Activated T-cell treated with anti-CD3 and anti-CD28 coated beads, Interleukin-2, amount 50 U/mL, for 24 hours (primary cell): ENCODE data around the gene PLD1.

Experiments
- DNase-seq: peaks from one replicate; pipeline ENCODE4 v3.0.0-alpha.2; 2020
- H3K27ac Mint-ChIP-seq: 2 replicates; pipeline ENCODE4 v1.8.0; 2020; ENCODE audit warnings: mild to moderate bottlenecking, mixed read lengths
- H3K27me3 Mint-ChIP-seq: 2 replicates; pipeline ENCODE4 v1.8.0; 2020; ENCODE audit warnings: mixed read lengths
- H3K36me3 Mint-ChIP-seq: 2 replicates; pipeline ENCODE4 v1.8.0; 2020; ENCODE audit warnings: low read depth, mixed read lengths
- H3K4me1 Mint-ChIP-seq: 2 replicates; pipeline ENCODE4 v1.8.0; 2020; ENCODE audit warnings: low read depth, mixed read lengths
- H3K4me3 Mint-ChIP-seq: 2 replicates; pipeline ENCODE4 v1.8.0; 2020; ENCODE audit warnings: mild to moderate bottlenecking, moderate library complexity, mixed read lengths
- H3K9me3 Mint-ChIP-seq: 2 replicates; pipeline ENCODE4 v1.8.0; 2020; ENCODE audit warnings: mixed read lengths

The PLD1 gene

DNA sequence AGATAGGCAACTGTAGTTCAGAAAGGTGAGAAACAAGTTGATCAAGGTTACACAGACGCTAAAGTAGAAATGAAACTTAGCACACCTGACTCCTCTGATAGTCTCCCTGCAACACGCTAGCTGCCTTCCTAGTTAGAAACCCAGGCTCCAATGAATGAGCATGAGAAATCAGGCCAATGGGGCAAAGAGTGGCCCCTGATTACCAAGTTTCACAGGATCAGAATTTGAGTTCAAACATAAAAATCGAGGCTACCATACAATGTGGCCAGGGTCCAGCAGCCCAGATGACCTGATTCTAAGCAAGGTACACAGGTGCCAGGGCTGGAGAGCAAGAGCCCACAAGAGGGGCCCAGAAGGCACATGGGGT is 7.7 kb downstream of the PLD1 start:
- H3K4me1 Mint-ChIP-seq, result peaks cover 12% of the 10 kb centered on the region
- H3K27ac Mint-ChIP-seq, result no peak overlapping the region
- H3K36me3 Mint-ChIP-seq, result no peaks in the 10 kb centered on the region
- H3K27me3 Mint-ChIP-seq, result peaks cover 4% of the 10 kb centered on the region
- DNase-seq, result no peak
- no peak overlapping the region for H3K4me3 Mint-ChIP-seq
- no peaks in the 10 kb centered on the region for H3K9me3 Mint-ChIP-seq

DNA sequence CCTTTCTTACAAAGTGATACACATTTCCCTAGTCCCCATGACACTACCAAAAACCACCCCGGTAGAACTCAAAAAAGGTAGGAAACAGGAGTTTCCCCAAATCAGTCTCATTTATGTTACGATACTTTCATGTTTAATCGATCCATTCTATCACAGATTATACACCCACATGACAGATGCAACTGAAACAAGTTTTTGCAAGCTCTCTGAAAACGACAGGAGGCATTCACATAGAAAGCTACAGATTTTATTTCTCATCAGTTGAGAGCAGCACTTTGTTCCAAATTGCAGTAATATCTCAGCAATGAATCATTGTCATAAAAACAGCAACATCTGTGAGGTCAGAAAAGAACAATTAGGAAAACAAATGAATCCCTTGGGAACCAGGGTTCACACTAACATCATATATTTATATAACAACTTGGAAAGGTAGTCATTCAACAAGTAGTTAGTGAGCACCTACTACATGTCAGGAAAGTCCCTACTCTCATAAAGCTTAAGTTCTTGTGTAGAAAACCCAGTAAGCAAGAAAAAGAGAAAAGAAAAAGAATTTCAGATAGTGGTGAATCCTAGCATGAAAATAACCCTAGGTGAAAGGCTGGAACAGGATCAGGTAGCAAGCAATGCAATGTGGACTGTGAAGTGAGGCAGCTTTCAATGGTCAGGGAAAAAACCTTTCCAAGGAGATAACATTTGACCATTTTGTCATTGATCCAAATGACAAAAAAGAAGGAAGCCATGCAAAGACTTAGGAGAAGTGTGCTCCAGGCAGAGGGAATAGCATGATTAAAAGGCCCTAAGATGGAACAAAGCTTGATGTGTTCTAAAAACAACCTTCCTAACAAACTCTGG is 8.3 kb downstream of the PLD1 start:
- Mint-ChIP-seq H3K9me3 (no peaks in the 10 kb centered on the region), H3K27ac (no peak overlapping the region), H3K4me3 (no peak overlapping the region), H3K4me1 (peaks cover 12% of the 10 kb centered on the region), H3K27me3 (peaks cover 4% of the 10 kb centered on the region), H3K36me3 (no peaks in the 10 kb centered on the region)
- no peak for DNase-seq

DNA sequence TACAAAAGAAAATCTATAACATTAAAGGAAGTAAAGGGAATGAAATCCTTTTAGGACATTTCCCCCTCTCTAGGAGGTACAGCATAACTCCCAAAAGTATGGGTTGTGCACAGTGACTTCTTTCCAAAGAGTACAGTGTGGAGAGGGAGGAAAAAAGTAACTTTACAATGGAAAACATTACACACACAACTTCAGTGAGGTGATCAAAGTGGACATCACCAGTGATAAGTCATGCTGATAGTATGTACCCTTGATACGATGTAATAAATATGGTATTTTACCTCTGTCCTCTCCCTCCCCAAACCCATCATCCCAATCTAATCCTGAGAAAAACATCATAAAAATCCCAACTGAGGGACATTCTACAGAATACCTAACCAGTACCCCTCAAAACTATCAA is 10.8 kb downstream of the PLD1 start:
- H3K4me1 Mint-ChIP-seq, result peaks cover 10% of the 10 kb centered on the region
- H3K27me3 Mint-ChIP-seq, result peaks cover 4% of the 10 kb centered on the region
- H3K36me3 Mint-ChIP-seq, result no peaks in the 10 kb centered on the region
- H3K9me3 Mint-ChIP-seq, result no peaks in the 10 kb centered on the region
- H3K4me3 Mint-ChIP-seq, result no peak overlapping the region
- no peak for DNase-seq
- no peak overlapping the region for H3K27ac Mint-ChIP-seq

- peaks cover 10% of the 10 kb centered on the region for H3K4me1 Mint-ChIP-seq
- no peaks in the 10 kb centered on the region for H3K36me3 Mint-ChIP-seq
- H3K9me3 Mint-ChIP-seq, result no peaks in the 10 kb centered on the region
- H3K4me3 Mint-ChIP-seq, result no peak overlapping the region
- DNase-seq, result no peak
- peaks cover under 1% of the 10 kb centered on the region for H3K27me3 Mint-ChIP-seq
- no peak overlapping the region for H3K27ac Mint-ChIP-seq
Observed at GRCh38 chr3:171797873-171798272, 12.4 kb downstream of the PLD1 start.

- Mint-ChIP-seq H3K27ac (no peak overlapping the region), H3K9me3 (no peaks in the 10 kb centered on the region), H3K36me3 (no peaks in the 10 kb centered on the region), H3K4me1 (peaks cover 9% of the 10 kb centered on the region), H3K4me3 (no peak overlapping the region), H3K27me3 (no peaks in the 10 kb centered on the region)
- DNase-seq, result no peak
Observed at GRCh38 chr3:171797265-171797679, 13.0 kb downstream of the PLD1 start.

- no peak for DNase-seq
- no peaks in the 10 kb centered on the region for H3K36me3 Mint-ChIP-seq
- H3K27ac Mint-ChIP-seq, result no peak overlapping the region
- H3K4me1 Mint-ChIP-seq, result peaks cover 3% of the 10 kb centered on the region
- H3K27me3 Mint-ChIP-seq, result no peaks in the 10 kb centered on the region
- H3K4me3 Mint-ChIP-seq, result no peak overlapping the region
- H3K9me3 Mint-ChIP-seq, result no peaks in the 10 kb centered on the region
Observed at GRCh38 chr3:171796625-171797264, 13.5 kb downstream of the PLD1 start.

- DNase-seq, result no peak
- H3K4me1 Mint-ChIP-seq, result no peaks in the 10 kb centered on the region
- no peaks in the 10 kb centered on the region for H3K27me3 Mint-ChIP-seq
- no peaks in the 10 kb centered on the region for H3K9me3 Mint-ChIP-seq
- no peak overlapping the region for H3K27ac Mint-ChIP-seq
- H3K4me3 Mint-ChIP-seq, result no peak overlapping the region
- no peaks in the 10 kb centered on the region for H3K36me3 Mint-ChIP-seq
Observed at GRCh38 chr3:171792531-171792930, 17.8 kb downstream of the PLD1 start.

DNA sequence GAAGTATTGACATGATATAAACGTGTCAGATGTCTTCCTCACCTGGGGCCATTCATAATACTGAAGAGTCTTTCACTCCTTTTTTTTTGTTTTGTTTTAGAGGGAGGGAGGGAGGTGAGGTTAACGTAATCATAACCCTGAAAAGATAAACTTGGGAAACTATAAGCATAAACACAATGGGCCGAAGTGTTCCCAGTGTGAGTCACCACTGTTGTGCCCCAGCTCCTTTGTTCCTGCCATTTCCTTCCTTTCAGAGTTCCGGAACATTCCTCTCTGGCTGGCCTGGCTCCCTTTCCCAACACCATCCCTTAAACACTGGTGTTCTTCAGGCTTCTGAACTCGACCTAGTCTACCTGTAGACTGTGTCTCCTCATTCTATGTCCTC is 18.6 kb downstream of the PLD1 start:
- DNase-seq, result no peak
- H3K9me3 Mint-ChIP-seq, result no peaks in the 10 kb centered on the region
- H3K4me3 Mint-ChIP-seq, result no peak overlapping the region
- H3K36me3 Mint-ChIP-seq, result no peaks in the 10 kb centered on the region
- no peaks in the 10 kb centered on the region for H3K4me1 Mint-ChIP-seq
- no peaks in the 10 kb centered on the region for H3K27me3 Mint-ChIP-seq
- no peak overlapping the region for H3K27ac Mint-ChIP-seq

DNA sequence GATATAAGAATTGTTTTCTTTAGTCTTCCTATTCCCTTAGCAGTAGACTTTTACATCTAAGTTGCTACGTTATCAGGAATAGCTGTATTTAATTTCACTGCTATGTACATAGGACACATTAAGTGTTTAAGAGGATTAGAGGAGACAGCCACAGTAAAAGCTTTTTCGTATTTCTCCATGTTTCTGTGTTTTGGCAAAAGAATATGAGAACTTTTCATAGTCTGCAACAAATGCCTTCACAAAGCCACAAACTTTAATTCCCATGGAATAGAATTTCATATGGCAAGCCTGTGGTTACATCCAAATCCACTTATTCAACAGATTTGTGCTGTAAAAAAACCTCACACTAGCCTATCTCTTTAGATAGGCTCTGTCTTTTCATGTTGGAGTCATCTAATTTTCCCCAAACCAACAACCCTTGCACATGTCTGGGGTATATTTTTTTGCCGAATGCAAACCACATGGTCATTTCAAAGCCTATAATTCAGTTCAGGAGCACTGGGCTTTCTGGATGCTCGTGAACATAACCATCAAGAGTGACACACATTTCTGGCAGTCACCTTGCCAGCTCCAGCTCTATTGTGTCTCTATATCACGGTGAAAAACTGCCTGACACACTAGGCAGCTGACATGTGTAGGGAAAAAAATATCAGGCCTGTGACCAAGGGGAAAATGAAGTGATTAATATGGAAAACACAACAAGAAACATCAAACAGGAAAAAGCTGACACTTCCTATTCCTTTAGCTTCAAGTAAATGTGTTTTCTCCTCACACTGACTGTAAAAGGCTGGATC is 19.2 kb downstream of the PLD1 start:
- Mint-ChIP-seq H3K27me3 (no peaks in the 10 kb centered on the region), H3K36me3 (no peaks in the 10 kb centered on the region), H3K9me3 (no peaks in the 10 kb centered on the region), H3K4me1 (no peaks in the 10 kb centered on the region), H3K4me3 (no peak overlapping the region), H3K27ac (no peak overlapping the region)
- DNase-seq, result no peak

GRCh38 chr3:171790574-171790897 is 19.7 kb downstream of the PLD1 start:
- Mint-ChIP-seq H3K9me3 (no peaks in the 10 kb centered on the region), H3K27me3 (no peaks in the 10 kb centered on the region), H3K36me3 (no peaks in the 10 kb centered on the region), H3K4me3 (no peak overlapping the region), H3K27ac (no peak overlapping the region), H3K4me1 (no peaks in the 10 kb centered on the region)
- no peak for DNase-seq

GRCh38 chr3:171789759-171790505 is 20.4 kb downstream of the PLD1 start:
- H3K27me3 Mint-ChIP-seq, result no peaks in the 10 kb centered on the region
- no peaks in the 10 kb centered on the region for H3K4me1 Mint-ChIP-seq
- no peak for DNase-seq
- no peak overlapping the region for H3K4me3 Mint-ChIP-seq
- no peak overlapping the region for H3K27ac Mint-ChIP-seq
- no peaks in the 10 kb centered on the region for H3K9me3 Mint-ChIP-seq
- H3K36me3 Mint-ChIP-seq, result no peaks in the 10 kb centered on the region

DNA sequence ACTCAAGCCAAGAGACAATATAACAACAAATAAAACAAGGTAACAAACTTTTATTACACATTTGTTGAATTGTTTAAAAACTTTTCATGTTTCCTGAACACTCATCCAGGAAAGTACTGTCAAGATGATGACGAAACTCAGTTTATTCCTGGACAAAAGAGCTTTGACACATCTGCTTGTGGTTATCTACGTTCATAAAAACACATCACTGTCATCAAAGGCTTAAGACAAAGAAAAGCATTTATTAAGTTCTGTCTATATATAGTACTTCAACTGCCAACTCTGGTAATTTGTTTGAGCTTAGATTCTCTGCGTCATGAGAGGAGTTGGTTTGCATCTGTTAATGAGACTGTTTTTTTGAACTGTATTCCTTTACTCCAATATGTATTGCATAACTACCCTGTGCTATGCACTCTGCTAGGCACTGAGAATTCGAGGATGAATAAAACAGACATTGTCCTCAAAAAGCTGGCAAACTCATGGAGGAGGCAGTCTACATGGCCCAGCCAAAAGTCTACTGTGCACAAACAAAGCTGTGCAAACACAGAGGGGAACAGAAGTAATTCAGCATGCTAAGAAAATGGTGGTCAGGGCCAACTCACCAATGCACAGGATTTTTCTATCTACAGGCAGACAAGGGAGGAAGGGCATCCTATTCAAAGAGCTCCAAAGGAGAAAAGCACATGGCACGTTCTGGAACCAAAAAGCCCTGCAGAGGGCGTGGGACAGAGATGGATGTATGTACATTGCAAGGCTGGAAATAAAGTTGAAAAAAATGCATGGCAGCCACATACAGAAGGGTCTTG is 21.5 kb downstream of the PLD1 start:
- Mint-ChIP-seq H3K9me3 (no peaks in the 10 kb centered on the region), H3K27ac (no peak overlapping the region), H3K4me1 (no peaks in the 10 kb centered on the region), H3K27me3 (peaks cover 3% of the 10 kb centered on the region), H3K36me3 (no peaks in the 10 kb centered on the region), H3K4me3 (no peak overlapping the region)
- no peak for DNase-seq

DNA sequence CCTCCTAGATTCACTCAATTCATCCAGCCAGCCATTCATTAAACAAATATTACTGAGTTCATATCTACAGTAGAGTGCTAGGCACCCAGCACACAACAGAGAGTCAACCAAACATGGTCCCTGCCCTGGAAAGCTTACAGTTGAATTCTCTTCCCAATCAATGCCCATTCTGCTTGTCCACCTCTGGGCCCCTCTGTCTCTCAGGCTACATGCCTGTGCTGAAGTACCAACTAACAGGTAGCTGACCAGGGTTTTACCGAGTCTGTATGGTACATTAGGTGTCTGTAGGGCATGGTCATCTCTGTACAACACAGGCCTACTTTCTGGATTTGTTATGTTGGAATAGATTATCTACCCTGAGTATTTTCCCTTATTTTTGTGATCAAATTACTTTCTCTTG is 23.3 kb downstream of the PLD1 start:
- Mint-ChIP-seq H3K4me3 (no peak overlapping the region), H3K36me3 (no peaks in the 10 kb centered on the region), H3K4me1 (no peaks in the 10 kb centered on the region), H3K27me3 (peaks cover 3% of the 10 kb centered on the region), H3K27ac (no peak overlapping the region), H3K9me3 (no peaks in the 10 kb centered on the region)
- DNase-seq, result no peak

- DNase-seq, result no peak
- no peak overlapping the region for H3K27ac Mint-ChIP-seq
- H3K27me3 Mint-ChIP-seq, result peaks cover 3% of the 10 kb centered on the region
- H3K9me3 Mint-ChIP-seq, result no peaks in the 10 kb centered on the region
- no peak overlapping the region for H3K4me3 Mint-ChIP-seq
- no peaks in the 10 kb centered on the region for H3K36me3 Mint-ChIP-seq
- H3K4me1 Mint-ChIP-seq, result no peaks in the 10 kb centered on the region
Observed at GRCh38 chr3:171784937-171785336, 25.3 kb downstream of the PLD1 start.
